Activated CD8-positive, alpha-beta memory T cell treated with anti-CD3 and anti-CD28 coated beads for 4 hours (primary cell): ENCODE data around the gene GALNT17.

ENCODE experiments used
- DNase-seq, 2 donors: peaks; one replicate each; pipeline ENCODE4 v3.0.0-alpha.2; 2020; ENCODE audit warnings: low read depth in 2 of 2

GALNT17 gene

DNA sequence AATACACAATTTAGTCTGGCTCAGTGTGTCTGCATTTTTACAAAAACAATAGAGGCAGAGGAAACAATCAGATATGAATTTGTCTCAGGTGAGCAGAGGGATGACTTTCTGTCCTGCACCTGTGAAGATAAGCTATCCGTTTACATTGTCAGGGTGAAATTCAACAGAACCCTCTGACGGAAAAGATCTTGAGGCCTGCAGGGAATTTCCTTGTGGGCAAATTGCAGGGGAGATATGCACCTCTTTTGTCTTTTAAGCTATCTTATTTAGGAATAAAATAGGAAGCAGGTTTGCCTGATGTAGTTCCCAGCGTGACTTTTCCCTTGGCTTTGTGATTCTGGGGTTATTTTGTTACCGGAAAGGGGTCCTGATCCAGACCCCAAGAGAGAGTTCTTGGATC lies 325.1 kb downstream of the GALNT17 start:
- DNase-seq = no peak

DNA sequence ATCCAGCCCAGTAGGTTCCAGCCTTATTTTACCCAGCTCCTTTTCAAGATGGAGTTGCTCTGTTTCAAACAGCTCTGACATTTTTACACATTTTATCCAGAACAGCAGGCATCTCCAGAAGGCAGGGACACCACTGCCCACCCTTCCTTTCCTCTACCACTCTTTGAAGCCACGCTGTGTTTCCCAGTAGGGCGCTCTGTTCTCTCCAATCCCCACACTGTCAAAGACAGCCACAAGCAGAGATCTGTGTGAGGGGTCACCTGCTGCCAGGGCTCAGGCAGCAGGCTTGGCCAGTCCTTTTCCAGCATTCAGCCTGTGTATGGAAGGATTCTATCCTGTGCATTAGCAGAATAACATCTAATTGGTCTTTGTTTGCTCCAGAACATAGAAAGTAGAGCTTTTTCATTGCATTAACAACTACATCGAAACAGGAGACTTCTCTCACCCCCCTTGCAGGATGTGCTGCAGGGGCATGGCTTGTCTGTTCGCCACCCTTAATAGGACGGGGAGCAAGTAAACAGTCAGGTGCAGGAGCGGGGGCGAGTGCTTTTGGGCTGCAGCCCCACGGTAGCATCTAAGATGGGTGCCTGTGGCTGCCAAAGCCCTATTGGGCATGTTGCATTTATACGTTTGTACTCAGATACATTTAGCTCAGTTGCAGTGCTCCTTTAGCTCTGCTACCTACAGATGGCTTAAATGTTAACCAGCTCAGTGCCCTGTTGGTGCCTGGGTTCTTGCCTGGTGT lies 326.1 kb downstream of the GALNT17 start:
- no peak for DNase-seq

DNA sequence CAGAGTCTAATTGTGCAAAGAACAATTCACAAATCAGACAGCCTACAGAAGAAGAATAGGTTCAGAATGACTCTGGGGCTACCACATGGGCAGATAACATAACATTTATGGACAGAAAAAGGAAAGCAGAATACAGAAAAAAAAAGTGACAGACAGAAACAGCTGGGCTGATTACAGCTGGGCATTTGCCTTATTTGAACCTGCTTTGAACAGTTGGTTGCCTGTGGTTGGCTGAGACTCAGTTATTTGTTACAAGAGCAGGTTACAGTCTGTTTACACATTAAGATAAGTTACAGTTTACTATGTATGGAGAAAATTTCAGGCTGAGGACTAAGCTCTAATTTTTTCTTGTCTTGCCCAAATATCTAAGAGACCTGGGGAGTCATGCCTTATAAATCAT lies 327.2 kb downstream of the GALNT17 start:
- no peak for DNase-seq

DNA sequence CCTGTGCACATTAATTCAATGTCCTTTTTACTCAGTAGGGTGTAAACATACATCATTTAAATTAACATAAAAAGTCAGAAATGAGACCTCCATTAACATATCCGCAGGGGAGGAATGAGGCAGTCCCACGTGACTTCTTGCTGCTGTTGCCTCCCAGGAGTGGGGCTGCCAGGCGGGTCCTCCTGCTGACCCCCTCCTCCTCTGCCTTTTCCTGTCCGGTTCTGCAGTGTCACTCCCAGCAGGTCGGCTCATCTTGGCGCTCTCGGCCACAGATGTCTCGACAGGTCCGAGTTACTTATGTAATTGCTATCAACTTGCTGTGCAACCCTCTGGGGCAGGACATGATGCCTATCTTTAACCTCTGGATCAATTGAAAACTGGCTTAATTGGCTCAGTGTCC lies 329.6 kb downstream of the GALNT17 start:
- DNase-seq = no peak

DNA sequence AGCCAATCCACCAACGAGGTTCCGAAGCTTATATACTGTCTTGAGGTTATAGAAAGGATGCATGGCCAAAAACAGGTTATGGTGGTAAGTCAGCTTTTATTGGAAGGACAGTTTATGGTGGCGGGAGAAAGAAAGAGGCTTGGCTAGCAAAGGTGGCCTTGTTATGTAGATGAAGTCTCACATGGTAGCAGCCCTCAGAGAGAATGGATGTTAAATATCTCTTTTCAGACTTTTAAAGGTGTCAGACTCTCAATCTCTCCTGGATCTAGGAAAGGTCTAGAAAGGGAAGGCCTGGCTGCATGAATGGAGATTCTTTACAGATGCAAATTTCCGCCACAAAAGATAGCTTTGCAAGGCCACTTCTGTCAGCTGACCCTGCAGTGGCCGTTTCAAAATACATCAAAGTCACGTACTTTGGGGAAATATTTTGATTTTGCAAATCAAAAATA lies 333.8 kb downstream of the GALNT17 start:
- no peak for DNase-seq

DNA sequence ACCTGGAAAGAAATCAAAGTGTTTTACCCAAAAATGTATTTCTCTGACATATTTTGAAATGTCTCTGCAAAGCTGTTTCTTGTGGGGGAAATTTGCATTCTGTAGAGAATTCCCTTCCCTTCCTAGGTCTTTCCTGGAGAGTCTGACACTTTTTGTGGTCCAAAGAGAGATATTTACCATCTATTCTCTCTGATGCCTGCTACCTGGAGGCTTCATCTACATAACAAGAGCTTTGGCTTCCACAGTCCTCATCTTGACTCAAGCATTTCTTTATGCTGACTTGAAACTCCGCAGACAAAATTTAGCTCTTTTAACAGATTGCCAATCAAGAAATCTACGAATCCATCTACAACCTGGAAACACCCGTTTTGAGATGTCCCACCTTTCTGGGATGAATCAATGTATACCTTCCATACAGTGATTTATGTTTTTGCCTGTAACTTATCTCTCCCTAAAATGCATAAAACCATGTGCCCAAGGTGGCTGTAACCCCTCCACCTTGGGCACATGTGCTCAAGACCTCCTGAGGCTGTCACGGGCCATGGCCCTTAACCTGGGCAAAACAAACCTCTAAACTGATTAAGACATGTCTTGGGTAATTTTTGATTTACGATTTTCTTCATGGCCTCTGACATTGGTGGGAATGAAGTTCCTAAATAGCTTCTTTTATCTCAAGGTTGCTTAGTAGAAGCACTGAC lies 334.7 kb downstream of the GALNT17 start:
- DNase-seq = no peak

DNA sequence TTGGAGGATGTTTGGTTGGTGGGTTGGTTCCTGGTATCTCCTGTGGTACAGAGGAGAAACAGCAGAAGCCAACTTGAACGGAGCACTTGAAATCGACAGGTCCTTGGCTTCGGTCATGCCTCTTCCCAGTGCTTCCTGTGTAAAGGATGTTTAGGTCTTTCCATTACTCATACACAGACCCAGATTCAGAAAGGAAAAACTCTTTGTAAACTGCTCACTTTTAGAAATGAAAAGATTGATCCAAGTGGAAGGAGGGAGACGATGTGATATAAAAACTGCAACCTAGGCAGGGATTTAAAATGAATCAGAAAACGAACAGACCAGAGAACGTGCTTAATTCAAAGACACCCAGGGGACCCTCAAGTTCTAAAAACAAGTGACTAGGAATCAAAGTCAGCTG lies 338.4 kb downstream of the GALNT17 start:
- DNase-seq = no peak

DNA sequence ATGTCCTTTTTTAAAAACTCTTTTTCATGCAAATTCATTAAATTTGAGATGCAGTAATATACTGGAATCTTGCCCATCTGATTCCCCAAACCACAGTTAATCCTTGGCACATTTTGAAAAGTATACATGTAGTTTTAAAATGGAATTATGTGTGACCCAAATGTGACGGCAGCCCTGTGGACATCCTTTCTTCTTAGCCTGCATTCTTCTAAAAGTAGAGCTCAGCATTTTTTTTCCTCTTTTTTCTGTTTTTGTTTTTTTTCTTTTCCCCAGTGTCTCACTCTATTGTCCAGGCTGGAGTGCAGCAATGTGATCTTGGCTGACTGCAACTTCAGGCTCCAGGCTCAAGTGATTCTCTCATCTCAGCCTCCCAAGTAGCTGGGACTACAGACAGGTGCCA lies 338.9 kb downstream of the GALNT17 start:
- DNase-seq = no peak

DNA sequence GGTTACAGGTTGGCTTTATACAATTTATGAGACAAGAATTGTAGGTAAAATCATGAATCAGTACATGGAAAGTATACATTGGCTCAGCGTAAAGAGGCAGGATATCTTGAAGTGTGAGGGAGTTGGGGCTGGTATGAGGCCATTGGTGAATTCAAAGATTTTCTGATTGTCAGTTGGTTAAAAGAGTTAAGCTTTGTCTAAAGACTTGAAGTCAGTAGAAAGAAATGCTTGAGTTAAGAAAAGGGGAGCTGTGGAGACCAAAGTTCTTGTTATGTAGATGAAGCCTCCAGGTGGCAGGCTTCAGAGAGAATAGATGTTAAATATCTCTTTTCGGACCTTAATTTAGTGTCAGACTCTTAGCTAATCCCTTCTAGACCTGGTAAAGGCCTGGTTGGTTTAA lies 341.0 kb downstream of the GALNT17 start:
- DNase-seq = no peak

DNA sequence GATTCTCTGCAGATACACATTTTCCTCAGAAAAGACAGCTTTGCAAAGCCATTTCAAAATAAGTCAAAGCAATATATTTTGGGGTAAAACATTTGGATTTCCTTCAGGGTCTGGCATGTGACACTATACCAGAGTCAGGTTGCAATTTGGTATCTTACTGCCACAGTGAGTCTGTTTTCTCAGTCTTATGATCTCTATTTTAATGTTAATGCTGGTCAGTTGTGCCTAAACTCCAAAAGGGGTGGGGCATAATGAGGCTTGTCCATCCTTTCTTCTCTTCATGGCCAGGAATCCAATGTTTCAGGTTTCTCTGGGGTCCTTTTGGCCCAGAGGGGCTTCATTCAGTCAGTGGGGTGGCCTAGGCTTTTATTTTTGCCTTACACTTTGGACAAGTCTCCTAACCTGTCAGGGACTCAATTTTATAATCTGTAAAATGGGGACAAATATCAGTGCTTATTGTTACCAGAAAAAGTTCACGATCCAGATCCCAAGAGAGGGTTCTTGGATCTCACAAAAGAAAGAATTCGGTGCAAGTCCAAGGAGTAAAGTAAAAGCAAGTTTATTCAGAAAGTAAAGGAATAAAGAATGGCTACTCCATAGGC lies 341.5 kb downstream of the GALNT17 start:
- DNase-seq = no peak

DNA sequence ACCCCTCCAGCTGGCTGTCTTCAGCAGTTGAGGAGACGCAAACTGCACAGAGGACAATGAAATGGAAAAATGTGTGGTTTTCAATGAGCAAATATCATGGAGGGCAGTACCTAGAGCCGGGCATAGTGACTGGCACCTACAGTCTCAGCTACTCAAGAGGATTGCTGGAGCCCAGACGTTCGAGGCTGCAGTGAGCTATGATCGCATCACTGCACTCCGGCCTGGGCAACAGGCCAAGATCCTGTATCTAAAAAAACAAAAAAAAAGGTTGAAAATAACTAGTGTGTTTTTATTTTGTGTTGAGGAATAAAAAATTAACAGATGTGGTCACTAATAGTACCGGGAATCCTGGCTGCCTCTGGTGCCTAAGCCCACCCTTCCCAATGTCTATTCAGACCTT lies 345.5 kb downstream of the GALNT17 start:
- no peak for DNase-seq

DNA sequence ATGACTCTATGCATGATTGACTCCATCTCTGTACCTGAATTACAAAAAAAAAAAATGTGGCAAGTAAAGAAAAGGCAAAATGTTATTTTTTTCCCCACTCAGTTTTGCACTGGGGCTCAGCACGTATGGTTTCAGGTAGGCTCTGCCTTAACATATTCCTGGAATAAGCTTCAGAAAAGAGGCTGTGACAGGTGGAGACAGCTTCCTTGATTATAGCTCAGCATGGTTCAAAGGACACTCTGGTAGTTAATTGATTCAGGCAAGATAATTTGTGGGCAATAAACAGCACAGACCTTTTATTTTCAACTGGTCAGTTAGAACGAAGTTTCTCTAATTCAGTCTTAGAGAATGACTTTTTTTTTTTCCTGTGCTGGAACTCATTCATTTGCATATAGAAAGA lies 347.3 kb downstream of the GALNT17 start:
- no peak for DNase-seq

DNA sequence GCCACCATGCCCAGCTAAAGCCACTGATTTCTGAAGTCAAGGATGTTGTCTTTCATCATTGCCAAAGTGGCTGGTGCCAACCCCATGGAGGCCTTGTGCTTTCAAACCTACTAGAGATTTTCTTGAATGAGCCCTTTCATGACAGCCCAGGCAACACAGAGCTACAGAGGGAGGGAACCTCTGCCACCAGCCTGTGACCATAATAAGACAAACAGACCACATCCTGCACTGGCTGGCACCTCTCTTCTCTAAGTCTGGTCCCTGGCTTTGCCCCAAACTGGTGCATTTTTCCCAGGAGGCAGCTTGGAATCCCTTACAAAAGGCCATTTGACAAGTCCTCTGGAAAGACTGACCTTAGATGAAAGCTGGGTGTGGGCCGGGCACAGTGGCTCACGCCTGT lies 348.8 kb downstream of the GALNT17 start:
- DNase-seq = no peak

DNA sequence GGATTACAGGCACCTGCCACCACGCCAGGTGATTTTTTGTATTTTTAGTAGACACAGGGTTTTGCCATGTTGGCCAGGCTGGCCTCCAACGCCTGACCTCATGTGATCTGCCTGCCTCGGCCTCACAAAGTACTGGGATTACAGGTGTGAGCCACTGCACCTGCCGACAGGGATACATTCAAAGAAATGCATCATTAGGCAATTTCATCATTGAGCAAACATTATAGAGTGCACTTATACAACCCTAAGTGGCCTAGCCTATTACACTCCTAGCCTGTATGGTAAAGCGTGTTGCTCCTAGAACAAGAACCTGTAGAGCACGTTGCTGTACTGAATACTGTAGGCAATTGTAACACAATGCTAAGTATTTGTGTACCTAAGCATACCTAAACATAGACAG lies 350.3 kb downstream of the GALNT17 start:
- DNase-seq = no peak

DNA sequence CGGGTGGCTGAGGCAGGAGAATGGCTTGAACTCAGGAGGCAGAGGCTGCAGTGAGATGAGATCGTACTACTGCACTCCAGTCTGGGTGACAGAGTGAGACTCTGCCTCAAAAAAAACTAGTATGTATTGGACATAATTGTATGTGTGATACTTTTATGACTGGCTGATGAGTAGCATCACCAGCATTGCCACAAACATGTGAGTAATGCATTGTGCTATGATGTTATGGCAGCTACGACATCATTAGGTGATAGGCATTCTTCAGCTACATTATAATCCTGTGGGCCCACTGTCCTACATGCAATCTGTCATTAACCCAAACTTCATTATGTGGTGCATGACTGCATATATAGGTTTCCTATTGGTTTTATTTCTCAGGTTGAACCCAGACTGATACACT lies 352.4 kb downstream of the GALNT17 start:
- DNase-seq = no peak

DNA sequence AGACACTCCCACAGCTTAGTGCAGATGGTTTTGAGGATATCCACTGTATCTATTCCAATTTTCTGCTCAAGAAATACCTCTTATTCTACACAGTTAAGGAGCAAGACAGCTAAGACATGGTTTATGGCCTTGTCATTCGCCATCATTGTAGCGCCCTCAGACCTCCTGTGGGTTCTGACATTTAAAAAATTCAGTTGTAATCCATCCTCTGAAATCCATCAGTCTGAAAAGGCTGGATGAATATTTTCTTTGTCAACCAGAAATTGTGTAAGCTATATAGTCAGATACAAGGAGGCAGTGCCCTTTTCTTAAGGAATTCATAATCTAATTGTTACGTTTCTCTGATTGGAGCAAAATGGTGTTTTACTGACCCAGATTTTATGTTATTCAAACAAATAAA lies 353.6 kb downstream of the GALNT17 start:
- no peak for DNase-seq

DNA sequence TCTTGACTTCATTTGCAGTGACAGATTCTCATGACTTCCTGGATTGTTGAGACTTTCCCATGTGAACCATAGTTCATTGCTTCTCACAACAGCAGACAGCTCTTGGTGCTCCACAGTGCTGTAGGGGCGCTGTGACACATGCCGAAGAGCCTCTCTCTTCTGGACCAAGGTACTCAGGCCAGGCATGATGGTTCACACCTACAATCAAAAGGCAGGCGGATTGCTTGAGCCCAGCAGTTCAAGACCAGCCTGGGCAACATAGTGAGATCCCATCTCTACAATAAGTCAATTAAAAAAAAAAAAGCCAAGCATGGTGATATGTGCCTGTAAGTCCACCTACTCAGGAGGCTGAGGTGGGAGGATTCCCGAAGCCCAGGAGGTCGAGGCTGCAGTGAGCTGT lies 354.5 kb downstream of the GALNT17 start:
- no peak for DNase-seq

DNA sequence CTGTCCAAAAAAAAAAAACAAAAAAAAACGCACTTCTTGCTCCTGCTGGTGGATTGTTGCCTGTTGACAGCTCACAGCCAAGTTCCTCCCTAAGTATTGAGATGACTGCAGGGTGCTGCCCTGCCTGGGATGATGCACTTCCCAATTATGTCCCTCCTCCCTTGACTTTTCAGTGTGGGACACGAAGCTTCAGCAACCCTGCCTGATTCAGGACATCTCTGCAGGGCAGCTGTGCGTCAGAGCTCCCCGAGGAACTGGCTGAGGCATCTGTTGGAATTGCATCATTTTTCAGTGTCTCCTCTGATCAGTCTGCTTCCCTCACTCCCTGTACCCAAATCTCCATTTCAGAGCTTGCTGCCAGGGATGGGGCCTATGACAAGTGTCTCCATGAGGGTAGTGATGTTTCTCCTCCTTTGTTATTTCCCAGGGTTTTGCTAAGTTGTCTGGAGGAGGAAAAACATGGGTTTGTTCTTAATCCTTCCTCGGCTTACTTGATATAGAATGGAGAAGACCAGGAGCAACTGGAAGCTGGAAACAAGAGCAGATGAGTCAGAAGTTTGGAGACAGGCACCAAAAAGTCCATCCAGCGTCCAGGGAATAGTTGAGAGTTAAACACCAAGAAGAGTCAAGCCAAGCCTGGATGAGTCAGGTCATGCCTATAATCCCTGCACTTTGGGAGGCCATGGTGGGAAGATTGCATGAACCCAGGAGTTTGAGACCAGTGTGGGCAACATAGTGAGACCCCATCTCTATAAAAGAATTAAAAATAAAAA lies 355.1 kb downstream of the GALNT17 start:
- DNase-seq = no peak

DNA sequence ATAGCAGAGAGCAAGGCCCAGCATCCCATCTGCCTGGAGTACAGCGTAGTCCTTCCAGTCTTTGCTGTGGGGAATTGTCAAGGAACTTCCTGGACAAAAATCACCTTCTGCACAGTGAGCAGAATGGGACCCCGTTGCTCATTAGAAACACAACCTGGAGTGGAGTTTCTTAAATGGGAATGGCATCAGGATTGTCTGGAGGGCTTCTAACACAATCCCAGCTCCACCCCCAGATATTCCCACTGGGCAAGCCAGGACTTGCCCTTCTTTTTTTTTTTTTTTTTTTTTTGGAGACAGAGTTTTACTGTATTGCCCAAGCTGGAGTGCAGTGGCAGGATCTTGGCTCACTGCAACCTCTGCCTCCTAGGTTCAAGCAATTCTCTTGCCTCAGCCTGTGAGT lies 356.4 kb downstream of the GALNT17 start:
- no peak for DNase-seq

DNA sequence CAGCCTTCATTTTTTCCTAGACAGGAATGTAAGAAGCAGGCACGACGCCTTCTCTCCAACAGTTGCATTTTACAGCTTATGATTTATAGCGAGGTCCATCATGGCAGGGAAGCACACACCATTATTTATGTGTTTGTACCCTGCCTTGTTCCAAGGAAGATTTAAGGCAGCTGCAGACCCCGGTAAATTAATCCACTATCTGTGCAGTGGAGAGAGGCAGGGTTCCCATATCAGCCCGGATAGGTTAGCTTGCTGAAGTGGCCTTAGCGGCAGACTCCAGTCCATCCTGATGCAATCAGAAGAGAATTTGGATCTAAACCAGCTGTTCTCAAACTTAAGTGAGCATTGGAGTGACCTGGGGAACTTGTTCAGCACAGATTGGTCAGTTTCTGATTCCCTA lies 359.4 kb downstream of the GALNT17 start:
- no peak for DNase-seq

DNA sequence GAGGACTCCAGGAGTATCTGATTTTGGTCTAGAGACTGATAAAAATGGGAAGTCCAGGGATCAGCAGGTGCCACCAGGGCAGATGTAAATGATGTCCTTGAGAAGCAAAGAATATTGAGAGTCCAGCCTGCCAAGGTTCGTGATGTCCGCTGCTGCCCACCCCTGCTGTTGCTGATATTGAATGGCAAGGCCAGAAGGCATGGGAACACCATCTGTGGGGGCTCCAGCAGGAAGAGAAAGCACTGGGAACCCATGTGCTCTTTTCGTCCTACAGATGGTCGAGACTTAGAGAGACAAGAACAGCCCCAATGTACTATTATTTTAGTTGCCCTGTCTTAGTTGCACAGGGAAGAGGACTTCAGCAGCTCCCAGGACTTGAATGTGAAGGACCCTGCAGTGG lies 363.9 kb downstream of the GALNT17 start:
- DNase-seq = no peak

DNA sequence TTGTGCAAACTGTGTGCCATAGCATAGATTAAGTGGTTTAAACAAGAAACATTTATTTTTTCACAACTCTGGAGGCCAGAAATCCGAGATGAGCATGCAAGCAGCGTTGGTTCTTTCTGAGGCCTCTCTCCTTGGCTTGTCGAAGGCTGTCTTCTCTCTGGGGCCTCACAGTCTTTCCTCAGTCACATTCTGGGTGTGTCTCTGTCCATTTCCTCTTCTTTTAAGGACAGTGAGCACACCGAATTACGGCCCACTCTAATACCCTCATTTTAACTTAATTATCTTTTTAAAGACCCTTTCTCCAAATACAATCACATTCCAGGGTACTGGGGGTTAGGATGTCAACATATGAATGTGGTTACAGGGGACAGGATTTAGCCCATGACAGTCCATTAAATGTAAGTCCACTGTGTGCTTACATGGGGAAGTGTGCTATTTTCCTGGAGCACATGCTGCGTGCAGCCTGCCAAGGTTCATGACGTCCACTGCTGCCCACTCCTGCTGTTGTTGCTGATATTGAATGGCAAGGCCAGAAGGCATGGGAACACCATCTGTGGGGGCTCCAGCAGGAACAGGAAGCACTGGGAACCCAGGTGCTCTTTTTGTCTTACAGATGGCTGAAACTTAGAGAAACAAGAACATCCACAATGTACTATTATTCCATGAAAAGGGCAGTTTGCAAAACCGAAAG lies 365.5 kb downstream of the GALNT17 start:
- DNase-seq = no peak
